Astrocyte of the hippocampus (primary cell): ENCODE results near the gene CFAP74.
"Not testable (repeated sequence)": the region's sequence is repeated elsewhere in the genome, so short reads cannot be mapped to it uniquely, and the experiment has no call there.

Experiments used
- DNase-seq: peaks from one replicate; pipeline ENCODE4 v3.0.0; 2011; ENCODE audit warnings: low read depth, low spot score

CFAP74 gene

GRCh38 chr1:1895060-1895418, 108.5 kb downstream of the CFAP74 start:
- DNase-seq: no peak

GRCh38 chr1:1894354-1895059, 109.1 kb downstream of the CFAP74 start:
- no peak for DNase-seq

- no peak for DNase-seq
These were observed 109.6 kb downstream of the CFAP74 start for GRCh38 chr1:1893997-1894353.

- no peak for DNase-seq
These were observed 110.1 kb downstream of the CFAP74 start for GRCh38 chr1:1893291-1893985.

GRCh38 chr1:1892763-1893120, 110.8 kb downstream of the CFAP74 start:
- DNase-seq: no peak

GRCh38 chr1:1892079-1892762, 111.4 kb downstream of the CFAP74 start:
- no peak for DNase-seq

- peak; percentile 80 for DNase-seq
These were observed 112.1 kb downstream of the CFAP74 start for GRCh38 chr1:1891349-1892078.

- DNase-seq: peak; percentile 98
These were observed 112.9 kb downstream of the CFAP74 start, which contains the start of gene GNB1 for GRCh38 chr1:1890506-1891348. Gene GNB1 (minus strand): TSS chr1:1891087. CDS start chr1:1825453, 65,634 bp downstream.

GRCh38 chr1:1889847-1890505, 113.6 kb downstream of the CFAP74 start:
- peak; percentile 55 for DNase-seq

- no peak for DNase-seq
These were observed 114.4 kb downstream of the CFAP74 start for GRCh38 chr1:1889090-1889750.

GRCh38 chr1:1883890-1884289, 119.7 kb downstream of the CFAP74 start:
- DNase-seq: not testable (repeated sequence)

GRCh38 chr1:1883092-1883873, 120.3 kb downstream of the CFAP74 start:
- peak; percentile 34 for DNase-seq

GRCh38 chr1:1881727-1882126, 121.9 kb downstream of the CFAP74 start:
- DNase-seq: no peak

GRCh38 chr1:1880617-1881312, 122.8 kb downstream of the CFAP74 start:
- no peak for DNase-seq

GRCh38 chr1:1879942-1880341, 123.6 kb downstream of the CFAP74 start:
- DNase-seq: no peak

GRCh38 chr1:1877865-1878436, 125.6 kb downstream of the CFAP74 start:
- DNase-seq: no peak

GRCh38 chr1:1876335-1876930, 127.2 kb downstream of the CFAP74 start:
- peak; percentile 73 for DNase-seq

- no peak for DNase-seq
These were observed 127.7 kb downstream of the CFAP74 start for GRCh38 chr1:1875932-1876331.
